Stimulated activated CD4-positive, alpha-beta T cell treated with anti-CD3 and anti-CD28 coated beads, Interleukin-15, amount 100 ng/mL, for 24 hours (primary cell): ENCODE measurements around the gene ZMIZ1.

Source experiments
- DNase-seq: peaks from one replicate; pipeline ENCODE4 v3.0.0-alpha.2; 2020

The ZMIZ1 gene

GRCh38 chr10:79254333-79255006 lies 185.7 kb downstream of the ZMIZ1 start:
- no peak for DNase-seq

- no peak for DNase-seq
These were observed 186.3 kb downstream of the ZMIZ1 start for GRCh38 chr10:79255007-79255507.

GRCh38 chr10:79256264-79256806 lies 187.6 kb downstream of the ZMIZ1 start:
- no peak for DNase-seq

GRCh38 chr10:79258894-79259293 lies 190.1 kb downstream of the ZMIZ1 start:
- DNase-seq = no peak

- DNase-seq = no peak
These were observed 191.1 kb downstream of the ZMIZ1 start for GRCh38 chr10:79259834-79260233.

- no peak for DNase-seq
These were observed 192.3 kb downstream of the ZMIZ1 start for GRCh38 chr10:79260811-79261740.

GRCh38 chr10:79262131-79262530 lies 193.4 kb downstream of the ZMIZ1 start:
- DNase-seq = no peak

- no peak for DNase-seq
These were observed 194.4 kb downstream of the ZMIZ1 start for GRCh38 chr10:79262959-79263746.

GRCh38 chr10:79263939-79264338 lies 195.2 kb downstream of the ZMIZ1 start:
- no peak for DNase-seq

GRCh38 chr10:79264942-79265341 lies 196.2 kb downstream of the ZMIZ1 start:
- no peak for DNase-seq

- DNase-seq = peak; percentile 30
These were observed 197.3 kb downstream of the ZMIZ1 start for GRCh38 chr10:79266084-79266483.

- DNase-seq = peak; percentile 37
These were observed 198.0 kb downstream of the ZMIZ1 start for GRCh38 chr10:79266543-79267312.

- DNase-seq = no peak
These were observed 198.7 kb downstream of the ZMIZ1 start for GRCh38 chr10:79267499-79267898.

- DNase-seq = no peak
These were observed 199.4 kb downstream of the ZMIZ1 start for GRCh38 chr10:79268161-79268601.

GRCh38 chr10:79268742-79269141 lies 200.0 kb downstream of the ZMIZ1 start:
- no peak for DNase-seq

GRCh38 chr10:79269443-79269842 lies 200.7 kb downstream of the ZMIZ1 start:
- DNase-seq = no peak

- no peak for DNase-seq
These were observed 201.2 kb downstream of the ZMIZ1 start for GRCh38 chr10:79269969-79270368.

GRCh38 chr10:79270466-79271246 lies 201.9 kb downstream of the ZMIZ1 start:
- no peak for DNase-seq

- no peak for DNase-seq
These were observed 203.6 kb downstream of the ZMIZ1 start for GRCh38 chr10:79272353-79272752.

GRCh38 chr10:79273604-79274003 lies 204.8 kb downstream of the ZMIZ1 start:
- no peak for DNase-seq
